ENCODE measurements around the gene BICD1.

BICD1 gene

GRCh38 chr12:32281098-32281497, 174.5 kb downstream of the BICD1 start:
- DNase-seq (ENCODE audit: low read depth), result no peak

GRCh38 chr12:32284561-32284960, 177.9 kb downstream of the BICD1 start:
- DNase-seq (ENCODE audit: low read depth), result no peak

GRCh38 chr12:32285021-32285420, 178.4 kb downstream of the BICD1 start:
- DNase-seq (ENCODE audit: low read depth), result no peak

- no peak for DNase-seq (ENCODE audit: low read depth)
Measured at GRCh38 chr12:32285489-32285888, 178.8 kb downstream of the BICD1 start.

- no peak for DNase-seq (ENCODE audit: low read depth)
Measured at GRCh38 chr12:32290411-32290810, 183.8 kb downstream of the BICD1 start.

- no peak for DNase-seq (ENCODE audit: low read depth)
Measured at GRCh38 chr12:32292151-32292550, 185.5 kb downstream of the BICD1 start.

- DNase-seq (ENCODE audit: low read depth), result no peak
Measured at GRCh38 chr12:32293808-32294419, 187.3 kb downstream of the BICD1 start.

- no peak for DNase-seq (ENCODE audit: low read depth)
Measured at GRCh38 chr12:32296567-32296966, 189.9 kb downstream of the BICD1 start.

- DNase-seq (ENCODE audit: low read depth), result no peak
Measured at GRCh38 chr12:32298917-32299316, 192.3 kb downstream of the BICD1 start.

- no peak for DNase-seq (ENCODE audit: low read depth)
Measured at GRCh38 chr12:32301216-32301615, 194.6 kb downstream of the BICD1 start.

GRCh38 chr12:32302218-32303173, 195.8 kb downstream of the BICD1 start:
- DNase-seq (ENCODE audit: low read depth), result no peak

- DNase-seq (ENCODE audit: low read depth), result no peak
Measured at GRCh38 chr12:32303174-32303549, 196.5 kb downstream of the BICD1 start.

- no peak for DNase-seq (ENCODE audit: low read depth)
Measured at GRCh38 chr12:32305163-32305562, 198.5 kb downstream of the BICD1 start.

GRCh38 chr12:32307326-32307725, 200.7 kb downstream of the BICD1 start:
- no peak for DNase-seq (ENCODE audit: low read depth)

GRCh38 chr12:32309811-32310736, 203.4 kb downstream of the BICD1 start:
- no peak for DNase-seq (ENCODE audit: low read depth)

GRCh38 chr12:32312049-32312670, 205.5 kb downstream of the BICD1 start:
- no peak for DNase-seq (ENCODE audit: low read depth)

GRCh38 chr12:32322354-32322753, 215.7 kb downstream of the BICD1 start:
- DNase-seq (ENCODE audit: low read depth), result no peak

- no peak for DNase-seq (ENCODE audit: low read depth)
Measured at GRCh38 chr12:32331133-32331532, 224.5 kb downstream of the BICD1 start.

- DNase-seq (ENCODE audit: low read depth), result no peak
Measured at GRCh38 chr12:32332446-32332845, 225.8 kb downstream of the BICD1 start.

- no peak for DNase-seq (ENCODE audit: low read depth)
Measured at GRCh38 chr12:32334371-32334777, 227.7 kb downstream of the BICD1 start.

- no peak for DNase-seq (ENCODE audit: low read depth)
Measured at GRCh38 chr12:32336261-32336660, 229.6 kb downstream of the BICD1 start.

GRCh38 chr12:32343496-32343895, 236.8 kb downstream of the BICD1 start:
- no peak for DNase-seq (ENCODE audit: low read depth)

Measured in stimulated activated CD4-positive, alpha-beta T cell treated with anti-CD3 and anti-CD28 coated beads, Interleukin-2, amount 100 ng/mL, for 4 hours (primary cell).